Activated gamma-delta T cell (primary cell): ENCODE measurements around the gene KCNV2.

Source experiments
- DNase-seq: peaks from one replicate; lab custom pipeline; 2025; lab: John Stamatoyannopoulos, UW

Gene KCNV2

GRCh38 chr9:2720179-2720654 lies 2.9 kb downstream of the KCNV2 start:
- DNase-seq = no peak

GRCh38 chr9:2722715-2723114 lies 5.4 kb downstream of the KCNV2 start:
- no peak for DNase-seq

- no peak for DNase-seq
Observed at GRCh38 chr9:2723376-2724065, 6.2 kb downstream of the KCNV2 start.

GRCh38 chr9:2725126-2725525 lies 7.8 kb downstream of the KCNV2 start:
- DNase-seq = no peak

GRCh38 chr9:2725898-2726649 lies 8.8 kb downstream of the KCNV2 start:
- no peak for DNase-seq

GRCh38 chr9:2726650-2727340 lies 9.5 kb downstream of the KCNV2 start:
- DNase-seq = no peak

GRCh38 chr9:2727374-2727773 lies 10.1 kb downstream of the KCNV2 start:
- no peak for DNase-seq

GRCh38 chr9:2727966-2728613 lies 10.8 kb downstream of the KCNV2 start:
- no peak for DNase-seq

- no peak for DNase-seq
Observed at GRCh38 chr9:2729003-2729402, 11.7 kb downstream of the KCNV2 start.

GRCh38 chr9:2729721-2730120 lies 12.4 kb downstream of the KCNV2 start:
- no peak for DNase-seq

- DNase-seq = no peak
Observed at GRCh38 chr9:2730971-2731370, 13.7 kb downstream of the KCNV2 start.

GRCh38 chr9:2732492-2732891 lies 15.2 kb downstream of the KCNV2 start:
- DNase-seq = no peak

GRCh38 chr9:2740616-2741015 lies 23.3 kb downstream of the KCNV2 start:
- no peak for DNase-seq

- DNase-seq = no peak
Observed at GRCh38 chr9:2741441-2742158, 24.3 kb downstream of the KCNV2 start.

GRCh38 chr9:2742214-2742613 lies 24.9 kb downstream of the KCNV2 start:
- no peak for DNase-seq

- no peak for DNase-seq
Observed at GRCh38 chr9:2743937-2744529, 26.7 kb downstream of the KCNV2 start.

- no peak for DNase-seq
Observed at GRCh38 chr9:2745560-2746380, 28.5 kb downstream of the KCNV2 start.

GRCh38 chr9:2749485-2749884 lies 32.2 kb downstream of the KCNV2 start:
- DNase-seq = no peak

GRCh38 chr9:2755285-2755684 lies 38.0 kb downstream of the KCNV2 start:
- DNase-seq = no peak

- no peak for DNase-seq
Observed at GRCh38 chr9:2758162-2758897, 41.0 kb downstream of the KCNV2 start.
